Hepatocyte (in vitro differentiated cells): ENCODE results near the gene H6PD.

Experiments used
- CTCF ChIP-seq: fragments of 200-600 bp; sonication (generic); IDR thresholded peaks from 2 replicates; pipeline ENCODE4 v1.5.1; 2016; ENCODE audit warnings: antibody characterized with exemption, mild to moderate bottlenecking; ENCODE audit not compliant: poor library complexity
- EZH2 ChIP-seq: fragments of 200-600 bp; sonication (generic); IDR thresholded peaks from 2 replicates; pipeline ENCODE4 v1.6.1; 2016; ENCODE audit warnings: antibody characterized with exemption, mild to moderate bottlenecking, borderline replicate concordance

DNA sequence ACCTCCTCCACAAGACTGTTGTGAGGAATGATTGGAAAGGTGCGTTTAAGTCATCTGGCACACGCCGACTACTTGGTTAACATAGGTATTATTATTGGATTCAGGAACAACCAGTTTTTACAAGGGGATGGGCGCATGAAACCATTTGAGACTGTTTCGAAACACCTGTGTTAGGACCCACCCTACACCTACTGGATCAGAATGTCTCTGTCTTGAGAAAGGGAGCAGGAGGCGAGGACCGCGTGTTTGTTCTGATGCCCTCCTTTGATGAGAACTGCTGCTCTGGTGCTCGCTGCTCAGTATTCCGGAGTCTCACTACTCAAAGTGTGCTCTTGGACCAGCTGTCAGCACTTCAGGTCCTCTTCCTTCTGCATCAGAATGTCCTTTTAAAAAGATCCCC lies 7.3 kb downstream of the H6PD start:
- TF ChIP-seq EZH2, result no peak
- no peak for TF ChIP-seq CTCF
